Measurements from ENCODE around the gene GFOD1.
A peak's percentile ranks its signal among the peaks of the same experiment; 100 is the strongest.
"Not testable (repeated sequence)": the region's sequence is repeated elsewhere in the genome, so short reads cannot be mapped to it uniquely, and the experiment has no call there.

Gene GFOD1

GRCh38 chr6:13398421-13398994 lies 88.9 kb downstream of the GFOD1 start:
- DNase-seq: no peak

GRCh38 chr6:13398069-13398381 lies 89.4 kb downstream of the GFOD1 start:
- DNase-seq: no peak

- no peak for DNase-seq
Observed at GRCh38 chr6:13397359-13398068, 89.9 kb downstream of the GFOD1 start.

- DNase-seq: no peak
Observed at GRCh38 chr6:13396241-13396792, 91.1 kb downstream of the GFOD1 start.

GRCh38 chr6:13395272-13396237 lies 91.8 kb downstream of the GFOD1 start:
- DNase-seq: peak; percentile 25

GRCh38 chr6:13392462-13392861 lies 94.9 kb downstream of the GFOD1 start:
- no peak for DNase-seq

- no peak for DNase-seq
Observed at GRCh38 chr6:13391537-13391936, 95.9 kb downstream of the GFOD1 start.

- no peak for DNase-seq
Observed at GRCh38 chr6:13390658-13391057, 96.7 kb downstream of the GFOD1 start.

- not testable (repeated sequence) for DNase-seq
Observed at GRCh38 chr6:13389237-13389636, 98.2 kb downstream of the GFOD1 start.

GRCh38 chr6:13388769-13389168 lies 98.6 kb downstream of the GFOD1 start:
- DNase-seq: not testable (repeated sequence)

GRCh38 chr6:13384966-13385365 lies 102.4 kb downstream of the GFOD1 start:
- no peak for DNase-seq

GRCh38 chr6:13384506-13384905 lies 102.9 kb downstream of the GFOD1 start:
- DNase-seq: no peak

GRCh38 chr6:13383328-13384163 lies 103.9 kb downstream of the GFOD1 start:
- no peak for DNase-seq

- DNase-seq: no peak
Observed at GRCh38 chr6:13380761-13381160, 106.6 kb downstream of the GFOD1 start.

- peak; percentile 68 for DNase-seq
Observed at GRCh38 chr6:13378669-13379590, 108.5 kb downstream of the GFOD1 start.

- DNase-seq: no peak
Observed at GRCh38 chr6:13377054-13377758, 110.2 kb downstream of the GFOD1 start.

GRCh38 chr6:13375360-13375878 lies 112.0 kb downstream of the GFOD1 start:
- DNase-seq: no peak

GRCh38 chr6:13373919-13374318 lies 113.5 kb downstream of the GFOD1 start:
- DNase-seq: no peak

- DNase-seq: no peak
Observed at GRCh38 chr6:13373488-13373886, 113.9 kb downstream of the GFOD1 start.

- DNase-seq: no peak
Observed at GRCh38 chr6:13372688-13373487, 114.5 kb downstream of the GFOD1 start.

Measured in SHP77 treated with DMSO at 0.1 percent for 48 hours (cell line).